Activated CD8-positive, alpha-beta T cell treated with anti-CD3 and anti-CD28 coated beads for 36 hours (primary cell): ENCODE results near the gene ANKRD60. TPM values are rescaled to one million over a fixed set of nuclear protein-coding genes. Genes with fewer than 3 reads are reported as not detected.
A peak's percentile ranks its signal among the peaks of the same experiment; 100 is the strongest.

Experiments
- ATAC-seq: fragments of 200-7000 bp; cut with Tn5 transposase; one replicate; pipeline ENCODE4 v1.10.0; 2021; ENCODE audit warnings: mild to moderate bottlenecking, moderate library complexity
- CTCF ChIA-PET: fragments of 350-600 bp; sonication (Branson Sonifier 250); formaldehyde crosslinking; loops from one replicate; lab custom pipeline; 2021; ENCODE audit warnings: antibody characterized with exemption; lab: Charles Lee
- POLR2A ChIA-PET: fragments of 350-600 bp; sonication (Branson Sonifier 250); formaldehyde crosslinking; loops from one replicate; lab custom pipeline; 2021; ENCODE audit warnings: antibody characterized with exemption; lab: Charles Lee
- DNase-seq: peaks from one replicate; pipeline ENCODE4 v3.0.0-alpha.2; 2020
- H3K27ac Mint-ChIP-seq: one replicate; pipeline ENCODE4 v1.8.0; 2021; ENCODE audit warnings: mild to moderate bottlenecking, mixed read lengths
- H3K27me3 Mint-ChIP-seq: one replicate; pipeline ENCODE4 v1.8.0; 2021; ENCODE audit warnings: mixed read lengths
- H3K36me3 Mint-ChIP-seq: one replicate; pipeline ENCODE4 v1.8.0; 2021; ENCODE audit warnings: low read depth, mixed read lengths
- H3K4me1 Mint-ChIP-seq: one replicate; pipeline ENCODE4 v1.8.0; 2021; ENCODE audit warnings: low read depth, mixed read lengths
- H3K4me3 Mint-ChIP-seq: one replicate; pipeline ENCODE4 v1.8.0; 2021; ENCODE audit warnings: mild to moderate bottlenecking, moderate library complexity, mixed read lengths
- H3K9me3 Mint-ChIP-seq: one replicate; pipeline ENCODE4 v1.8.0; 2021; ENCODE audit warnings: mixed read lengths
- CTCF ChIP-seq: fragments of 200-600 bp; IDR thresholded peaks from one replicate; pipeline ENCODE4 v1.8.0; 2022; ENCODE audit warnings: antibody characterized with exemption, mild to moderate bottlenecking
- intact Hi-C: fragments of 100-400 bp; cut with micrococcal nuclease; formaldehyde crosslinking; loops from one replicate; pipeline ENCODE4 v1.10.0; 2022
- total RNA-seq, 2 experiments: library from RNA; stranded (reverse); gene quantifications; one replicate each; pipeline ENCODE4 v1.2.3, GENCODE V29; 2021

The ANKRD60 gene
- total RNA-seq, 2 experiments from 2014 or later: not detected

GRCh38 chr20:58227391-58228102 lies 906 bp downstream of the ANKRD60 start:
- Mint-ChIP-seq H3K36me3 (peaks cover 5% of the 10 kb centered on the region), H3K27me3 (peaks cover 43% of the 10 kb centered on the region), H3K27ac (no peak overlapping the region), H3K9me3 (no peaks in the 10 kb centered on the region), H3K4me3 (peak overlapping the region; percentile 6), H3K4me1 (peaks cover 11% of the 10 kb centered on the region)
- intact Hi-C loops: no loop called here
- POLR2A ChIA-PET: no interaction called here
- DNase-seq (no peak), ATAC-seq (no peak)
- no peak for TF ChIP-seq CTCF
- CTCF ChIA-PET: interaction anchor here (0.5 to 1.4 kb wide), 4 partner anchors 10 to 96 kb away, joined by 3 to 6 read pairs (median 4); no protein-coding TSS in a partner anchor

DNA sequence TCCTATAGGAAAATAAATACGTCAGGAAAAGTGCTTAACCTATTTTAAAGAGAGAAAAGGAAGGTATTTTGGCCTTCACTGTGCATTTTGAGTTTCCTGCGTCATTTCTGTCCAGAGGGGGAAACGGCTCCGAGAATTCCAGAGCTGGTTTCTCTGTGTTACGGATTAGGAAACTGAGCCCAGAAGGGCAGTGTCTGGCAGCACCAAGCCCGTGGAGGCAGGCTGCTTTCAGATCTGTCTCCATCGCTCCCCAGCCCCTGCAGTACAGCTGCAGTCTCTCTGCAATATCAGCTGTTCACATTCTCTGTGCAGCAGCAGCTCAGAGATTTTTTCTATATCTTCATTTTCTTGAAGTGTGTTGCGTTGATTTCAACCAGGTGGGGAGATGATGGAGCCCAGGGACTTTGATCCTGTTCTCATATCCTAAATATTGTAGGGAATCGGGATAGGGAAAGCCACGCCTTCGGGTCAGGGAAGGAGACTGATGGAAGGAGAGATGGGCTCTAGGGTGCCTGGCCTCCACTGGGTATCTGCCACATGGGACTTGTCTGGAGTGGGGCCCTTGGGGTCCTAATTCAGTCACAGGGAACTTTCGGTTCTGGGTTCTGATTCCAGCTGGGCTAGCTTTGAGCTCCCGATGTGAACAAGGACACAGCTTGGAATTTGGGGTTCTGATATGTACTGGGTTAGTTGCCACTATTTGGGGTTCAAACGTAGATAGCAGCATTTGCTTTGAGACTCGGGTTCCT lies 2.8 kb downstream of the ANKRD60 start:
- peaks cover 55% of the 10 kb centered on the region for H3K27me3 Mint-ChIP-seq
- no peak for TF ChIP-seq CTCF
- H3K4me1 Mint-ChIP-seq: peaks cover 11% of the 10 kb centered on the region
- ATAC-seq: no peak
- no peaks in the 10 kb centered on the region for H3K9me3 Mint-ChIP-seq
- CTCF ChIA-PET: interaction anchor here (1.1 to 3.8 kb wide), 3 partner anchors 9 to 15 kb away, joined by 3 to 25 read pairs (median 6); no protein-coding TSS in a partner anchor
- H3K27ac Mint-ChIP-seq: no peak overlapping the region
- POLR2A ChIA-PET: interaction anchor here (1.2 kb wide), 1 partner anchor 11 kb away, joined by 4 read pairs; no protein-coding TSS in a partner anchor
- no peak overlapping the region for H3K4me3 Mint-ChIP-seq
- intact Hi-C loops: no loop called here
- H3K36me3 Mint-ChIP-seq: peaks cover 3% of the 10 kb centered on the region
- DNase-seq: no peak

DNA sequence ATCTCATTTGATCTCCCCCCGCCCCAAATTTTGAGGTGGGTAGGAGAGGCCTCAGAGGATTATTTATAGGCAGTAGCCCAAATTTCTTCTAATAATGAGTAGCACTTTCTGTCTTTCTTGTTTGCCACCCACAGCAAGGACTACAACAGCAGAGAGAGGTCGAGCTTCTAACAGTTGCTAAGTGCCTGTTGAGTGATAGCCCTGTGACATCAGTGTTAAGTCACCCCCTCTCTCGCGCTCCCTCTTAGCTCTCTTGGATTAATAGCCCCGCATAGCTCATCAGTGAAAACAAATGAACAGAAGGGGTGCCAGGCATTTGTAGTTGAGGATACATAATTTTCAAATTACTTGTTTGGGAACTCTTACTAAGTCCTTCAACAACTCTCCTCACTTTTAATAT lies 3.5 kb downstream of the ANKRD60 start:
- no peak overlapping the region for H3K27ac Mint-ChIP-seq

GRCh38 chr20:58224097-58224496 lies 4.4 kb downstream of the ANKRD60 start:
- CTCF ChIA-PET: interaction anchor here (3.8 kb wide), 1 partner anchor 10 kb away, joined by 25 read pairs; no protein-coding TSS in a partner anchor
- ATAC-seq (peak; percentile 72), DNase-seq (peak; percentile 50)
- TF ChIP-seq CTCF: no peak
- H3K4me3 Mint-ChIP-seq: no peak overlapping the region
- peaks cover 55% of the 10 kb centered on the region for H3K27me3 Mint-ChIP-seq
- peaks cover 2% of the 10 kb centered on the region for H3K9me3 Mint-ChIP-seq
- intact Hi-C loops: no loop called here
- H3K36me3 Mint-ChIP-seq: no peaks in the 10 kb centered on the region
- POLR2A ChIA-PET: no interaction called here
- H3K4me1 Mint-ChIP-seq: peaks cover 8% of the 10 kb centered on the region
- H3K27ac Mint-ChIP-seq: no peak overlapping the region

More for the DNA sequence above, 3.5 kb downstream of the ANKRD60 start:
- Mint-ChIP-seq H3K36me3 (peaks cover 3% of the 10 kb centered on the region), H3K9me3 (no peaks in the 10 kb centered on the region), H3K27me3 (peaks cover 56% of the 10 kb centered on the region), H3K4me3 (no peak overlapping the region), H3K4me1 (peaks cover 11% of the 10 kb centered on the region)
- ChIA-PET CTCF (interaction anchor here (1.1 to 3.8 kb wide), 3 partner anchors 10 to 14 kb away, joined by 3 to 25 read pairs (median 6); no protein-coding TSS in a partner anchor), POLR2A (no interaction called here)
- DNase-seq (no peak), ATAC-seq (no peak)
- intact Hi-C loops: no loop called here
- no peak for TF ChIP-seq CTCF
